Endometrial microvascular endothelial cells (primary cell): ENCODE data around the gene DEFB123. TPM values are rescaled to one million over a fixed set of nuclear protein-coding genes. Genes with fewer than 3 reads are reported as not detected.

Experiments used
- total RNA-seq: library from RNA; depleted of rRNA; stranded (reverse); fragments of >200 nt; gene quantifications from one replicate; pipeline ENCODE4 v1.2.3, GENCODE V29; 2015; ENCODE audit errors: inconsistent ontology term

DEFB123 gene
- total RNA-seq, 1 donor from 2014 or later = not detected

Other genes starting within 250 kb of the DEFB123 start
- gene DEFB115, start 183.0 kb upstream of the DEFB123 start, total RNA-seq = not detected
- gene DEFB116, start 132.0 kb upstream of the DEFB123 start, total RNA-seq = not detected
- not detected for gene DEFB118, start 72.0 kb upstream of the DEFB123 start, total RNA-seq
- gene DEFB119, start 50.0 kb upstream of the DEFB123 start, total RNA-seq = not detected
- gene DEFB121, start 34.4 kb upstream of the DEFB123 start, total RNA-seq = not detected
- not detected for gene DEFB124, start 34.5 kb downstream of the DEFB123 start, total RNA-seq
- not detected for gene REM1, start 34.7 kb downstream of the DEFB123 start, total RNA-seq
- 91.8 TPM for gene HM13, start 73.8 kb downstream of the DEFB123 start, total RNA-seq
- gene ID1, start 164.7 kb downstream of the DEFB123 start, total RNA-seq = 279 TPM
- gene COX4I2, start 197.3 kb downstream of the DEFB123 start, total RNA-seq = not detected